Measurements from ENCODE around the gene MEGF10.

The MEGF10 gene

DNA sequence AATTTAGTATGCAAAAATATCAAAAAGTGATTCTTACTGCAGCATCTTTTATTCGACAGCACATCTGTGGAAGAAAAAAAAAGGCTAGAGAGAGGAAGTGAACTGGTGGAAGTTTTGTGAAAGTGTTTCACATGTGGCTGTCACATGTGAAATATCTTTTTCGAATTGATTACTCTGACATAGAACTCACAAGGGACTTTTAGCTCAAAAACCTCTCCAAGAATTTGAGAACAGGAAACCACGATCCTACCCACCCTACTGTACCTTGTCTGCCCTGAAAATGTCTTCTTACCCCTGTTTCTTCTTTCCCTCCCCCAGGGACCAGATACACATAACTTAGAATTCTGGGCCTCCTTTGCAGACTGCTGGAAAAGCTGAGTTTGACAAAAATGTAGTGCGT lies 120.4 kb downstream of the MEGF10 start:
- no peak for ATAC-seq (ENCODE audit: low read depth)

DNA sequence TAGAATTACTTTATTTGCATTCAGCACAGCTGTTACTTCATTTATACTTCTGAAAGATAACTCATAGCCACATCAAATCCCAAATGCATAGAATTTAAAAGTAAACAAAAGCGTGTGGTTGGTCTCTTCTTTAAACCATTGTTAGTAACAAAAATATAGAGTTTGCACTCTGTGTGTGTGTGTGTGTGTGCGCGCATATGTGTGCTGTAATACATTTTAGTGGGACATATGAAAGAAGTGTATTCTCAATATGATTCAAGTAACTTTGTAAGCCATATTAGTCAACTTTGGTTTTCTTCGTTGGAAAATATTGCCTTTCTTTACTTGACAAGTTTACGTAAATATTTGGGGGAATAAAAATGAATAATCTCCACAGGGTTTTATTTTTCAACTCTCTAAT lies 120.8 kb downstream of the MEGF10 start:
- Mint-ChIP-seq H3K27me3 (peaks cover 5% of the 10 kb centered on the region), H3K36me3 (no peaks in the 10 kb centered on the region), H3K4me3 (no peak overlapping the region), H3K27ac (no peak overlapping the region), H3K9me3 (no peaks in the 10 kb centered on the region), H3K4me1 (no peaks in the 10 kb centered on the region)
- ATAC-seq (ENCODE audit: low read depth), result no peak
- DNase-seq (ENCODE audit: low spot score in 2 of 2), result no peak

More for the DNA sequence above, 120.4 kb downstream of the MEGF10 start:
- Mint-ChIP-seq H3K4me1 (no peaks in the 10 kb centered on the region), H3K27ac (no peak overlapping the region), H3K4me3 (no peak overlapping the region), H3K9me3 (no peaks in the 10 kb centered on the region), H3K27me3 (peaks cover 5% of the 10 kb centered on the region), H3K36me3 (no peaks in the 10 kb centered on the region)
- DNase-seq (ENCODE audit: low spot score in 2 of 2), result no peak

DNA sequence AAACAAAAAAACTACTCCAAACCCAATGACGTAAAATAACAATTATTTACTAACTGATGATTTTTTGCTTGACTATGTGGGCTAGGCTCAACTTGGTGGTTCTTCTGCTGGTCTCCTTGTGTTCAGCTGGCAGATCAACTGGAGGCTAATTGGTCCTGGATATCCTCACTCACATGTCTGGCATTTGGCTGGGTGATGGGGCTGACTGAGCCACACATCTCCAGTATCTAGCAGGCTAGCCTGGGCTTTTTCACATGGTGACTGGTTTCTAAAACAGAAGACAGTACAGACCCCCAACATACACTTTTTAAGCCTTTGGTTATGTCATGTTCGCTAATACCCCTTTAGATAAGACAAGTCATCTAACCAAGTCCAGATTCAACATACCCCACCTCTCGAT lies 122.1 kb downstream of the MEGF10 start:
- Mint-ChIP-seq H3K9me3 (no peaks in the 10 kb centered on the region), H3K27ac (no peak overlapping the region), H3K36me3 (no peaks in the 10 kb centered on the region), H3K4me3 (no peak overlapping the region), H3K4me1 (no peaks in the 10 kb centered on the region), H3K27me3 (peaks cover 5% of the 10 kb centered on the region)
- DNase-seq (ENCODE audit: low spot score in 2 of 2) (no peak), ATAC-seq (ENCODE audit: low read depth) (no peak)

DNA sequence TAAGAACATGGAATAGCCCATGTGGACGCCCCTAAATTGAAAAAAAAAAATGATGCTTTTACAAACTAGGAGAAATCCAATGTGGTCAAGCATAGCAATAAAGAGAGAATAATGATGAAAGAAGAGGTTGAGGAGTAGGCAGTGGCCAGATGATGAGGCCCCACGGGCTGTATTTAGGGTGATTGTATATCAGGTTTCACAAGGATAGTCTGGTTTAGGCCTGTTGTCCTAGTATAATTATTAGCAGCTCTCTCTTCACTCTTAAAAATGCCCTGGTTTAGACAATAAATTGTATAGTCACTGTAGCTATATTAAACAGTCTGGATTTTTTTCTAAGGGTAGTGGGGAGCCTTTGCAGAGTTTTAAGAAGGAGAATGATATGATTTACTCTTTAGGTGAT lies 124.4 kb downstream of the MEGF10 start:
- Mint-ChIP-seq H3K27me3 (peaks cover 7% of the 10 kb centered on the region), H3K27ac (no peak overlapping the region), H3K4me1 (no peaks in the 10 kb centered on the region), H3K36me3 (no peaks in the 10 kb centered on the region), H3K9me3 (no peaks in the 10 kb centered on the region), H3K4me3 (no peak overlapping the region)
- ATAC-seq (ENCODE audit: low read depth) (no peak), DNase-seq (ENCODE audit: low spot score in 2 of 2) (no peak)

DNA sequence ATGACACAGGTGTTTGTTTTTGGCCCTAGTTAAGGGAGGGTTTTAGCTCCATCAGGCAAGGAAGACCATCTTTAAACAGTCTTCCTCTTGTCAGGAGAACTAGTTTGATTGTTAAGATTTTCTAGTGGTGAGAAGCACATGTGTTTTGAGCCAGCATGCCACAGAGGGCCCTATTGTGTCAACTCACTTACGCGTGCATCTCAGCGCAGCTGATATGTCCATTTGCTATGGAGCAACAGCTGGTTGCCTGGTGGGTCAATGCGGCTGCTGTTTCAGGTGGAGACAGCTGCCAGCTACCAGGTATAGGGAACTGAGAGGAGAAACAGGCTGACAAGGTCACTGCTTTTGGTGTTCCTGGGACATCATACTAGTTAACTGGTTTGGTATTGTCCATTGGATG lies 126.3 kb downstream of the MEGF10 start:
- no peak overlapping the region for H3K4me3 Mint-ChIP-seq
- peaks cover 7% of the 10 kb centered on the region for H3K27me3 Mint-ChIP-seq
- H3K36me3 Mint-ChIP-seq, result no peaks in the 10 kb centered on the region
- DNase-seq (ENCODE audit: low spot score in 2 of 2) (no peak), ATAC-seq (ENCODE audit: low read depth) (no peak)
- H3K27ac Mint-ChIP-seq, result no peak overlapping the region
- H3K9me3 Mint-ChIP-seq, result no peaks in the 10 kb centered on the region
- no peaks in the 10 kb centered on the region for H3K4me1 Mint-ChIP-seq

DNA sequence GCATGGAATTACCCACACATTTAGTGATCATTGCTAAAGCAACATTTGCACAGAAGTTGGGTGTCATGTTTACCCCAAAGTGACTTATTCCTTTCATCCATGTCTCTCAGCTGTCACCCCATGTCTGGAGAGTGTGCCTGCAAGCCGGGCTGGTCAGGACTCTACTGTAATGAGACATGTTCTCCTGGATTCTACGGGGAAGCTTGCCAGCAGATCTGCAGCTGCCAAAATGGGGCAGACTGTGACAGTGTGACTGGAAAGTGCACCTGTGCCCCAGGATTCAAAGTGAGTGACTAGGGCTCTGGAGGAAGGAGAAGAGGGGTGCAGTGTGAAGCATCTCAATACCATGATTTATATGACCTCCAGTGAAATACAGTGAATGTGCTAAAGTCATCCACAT lies 126.9 kb downstream of the MEGF10 start:
- no peak for DNase-seq (ENCODE audit: low spot score in 2 of 2)
- Mint-ChIP-seq H3K4me1 (no peaks in the 10 kb centered on the region), H3K27ac (no peak overlapping the region), H3K4me3 (no peak overlapping the region), H3K9me3 (no peaks in the 10 kb centered on the region), H3K27me3 (peaks cover 7% of the 10 kb centered on the region), H3K36me3 (no peaks in the 10 kb centered on the region)
- no peak for ATAC-seq (ENCODE audit: low read depth)

DNA sequence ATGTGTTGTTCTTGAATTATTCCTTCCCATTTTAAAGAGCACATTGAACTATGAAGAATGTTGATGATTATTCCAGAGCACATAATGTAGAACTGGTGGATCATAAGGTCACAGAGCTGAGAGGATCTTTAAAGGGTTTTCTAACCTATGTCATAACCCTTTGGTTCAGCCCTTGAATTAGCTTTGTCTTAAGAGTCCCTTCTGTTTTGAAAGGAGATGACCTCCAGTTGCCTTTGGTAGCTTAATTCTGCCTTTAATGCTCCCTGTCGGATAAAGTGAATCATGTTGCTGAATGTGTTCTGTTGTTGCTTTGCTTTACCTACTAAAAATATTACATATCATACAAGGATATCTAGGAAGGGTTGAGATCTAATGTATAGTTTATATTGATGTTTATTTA lies 127.8 kb downstream of the MEGF10 start:
- H3K27me3 Mint-ChIP-seq, result peaks cover 7% of the 10 kb centered on the region
- H3K36me3 Mint-ChIP-seq, result no peaks in the 10 kb centered on the region
- H3K4me3 Mint-ChIP-seq, result no peak overlapping the region
- DNase-seq (ENCODE audit: low spot score in 2 of 2) (no peak), ATAC-seq (ENCODE audit: low read depth) (no peak)
- no peaks in the 10 kb centered on the region for H3K9me3 Mint-ChIP-seq
- H3K27ac Mint-ChIP-seq, result no peak overlapping the region
- H3K4me1 Mint-ChIP-seq, result peaks cover 4% of the 10 kb centered on the region

DNA sequence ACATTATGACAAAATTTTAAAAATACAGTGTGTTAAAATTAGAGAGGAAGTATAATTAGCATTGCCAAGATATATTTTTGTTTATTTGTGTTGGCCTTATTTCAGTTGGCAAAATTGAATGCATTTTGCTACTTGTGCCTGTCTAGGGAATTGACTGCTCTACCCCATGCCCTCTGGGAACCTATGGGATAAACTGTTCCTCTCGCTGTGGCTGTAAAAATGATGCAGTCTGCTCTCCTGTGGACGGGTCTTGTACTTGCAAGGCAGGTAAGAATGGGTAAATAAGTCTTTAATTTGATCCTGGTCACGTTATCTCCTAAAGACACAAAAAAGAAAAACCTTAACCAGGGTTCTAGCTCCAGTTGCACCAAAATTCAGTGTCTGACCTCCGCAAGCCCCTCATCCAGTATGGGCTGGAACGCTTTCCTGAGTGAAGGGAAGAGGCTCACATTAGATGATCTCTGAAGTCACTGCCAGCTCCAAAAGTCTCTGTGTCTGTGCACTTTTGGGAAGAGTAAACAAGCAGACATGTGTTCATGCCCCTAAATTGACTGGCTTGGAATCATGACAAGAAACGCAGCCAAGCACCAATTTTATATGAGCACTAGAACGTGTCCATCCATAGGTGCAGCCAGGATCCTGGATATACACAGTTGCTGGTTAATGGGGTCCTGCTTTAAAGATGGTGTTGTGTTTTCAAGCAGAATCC lies 128.5 kb downstream of the MEGF10 start:
- Mint-ChIP-seq H3K4me3 (no peak overlapping the region), H3K27me3 (peaks cover 7% of the 10 kb centered on the region), H3K27ac (no peak overlapping the region), H3K9me3 (no peaks in the 10 kb centered on the region), H3K36me3 (no peaks in the 10 kb centered on the region), H3K4me1 (peaks cover 5% of the 10 kb centered on the region)
- ATAC-seq (ENCODE audit: low read depth) (no peak), DNase-seq (ENCODE audit: low spot score in 2 of 2) (no peak)

DNA sequence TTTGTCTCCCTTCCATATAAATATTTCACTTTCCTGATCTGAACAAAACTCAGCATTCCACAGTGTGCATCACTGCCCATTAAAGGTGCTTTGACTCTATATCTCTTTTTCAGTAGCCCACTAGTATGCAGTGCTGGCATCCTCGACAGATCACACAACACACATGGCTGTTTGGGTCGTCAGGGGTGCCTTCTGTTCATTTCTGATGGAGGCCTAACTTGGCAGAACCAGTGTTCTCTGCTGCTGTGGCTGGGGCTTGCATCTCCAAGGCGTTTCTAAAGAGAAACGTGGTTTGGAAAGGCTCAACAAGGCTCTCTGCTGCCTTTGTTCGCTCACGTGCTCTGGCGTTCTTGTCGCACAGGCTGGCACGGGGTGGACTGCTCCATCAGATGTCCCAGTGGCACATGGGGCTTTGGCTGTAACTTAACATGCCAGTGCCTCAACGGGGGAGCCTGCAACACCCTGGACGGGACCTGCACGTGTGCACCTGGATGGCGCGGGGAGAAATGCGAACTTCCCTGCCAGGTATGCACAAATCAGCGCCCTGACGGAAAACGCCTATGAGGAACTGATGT lies 129.2 kb downstream of the MEGF10 start:
- DNase-seq (ENCODE audit: low spot score in 2 of 2) (no peak), ATAC-seq (ENCODE audit: low read depth) (no peak)
- H3K27ac Mint-ChIP-seq, result no peak overlapping the region
- peaks cover 5% of the 10 kb centered on the region for H3K4me1 Mint-ChIP-seq
- H3K4me3 Mint-ChIP-seq, result no peak overlapping the region
- H3K9me3 Mint-ChIP-seq, result no peaks in the 10 kb centered on the region
- H3K36me3 Mint-ChIP-seq, result no peaks in the 10 kb centered on the region
- H3K27me3 Mint-ChIP-seq, result peaks cover 7% of the 10 kb centered on the region

DNA sequence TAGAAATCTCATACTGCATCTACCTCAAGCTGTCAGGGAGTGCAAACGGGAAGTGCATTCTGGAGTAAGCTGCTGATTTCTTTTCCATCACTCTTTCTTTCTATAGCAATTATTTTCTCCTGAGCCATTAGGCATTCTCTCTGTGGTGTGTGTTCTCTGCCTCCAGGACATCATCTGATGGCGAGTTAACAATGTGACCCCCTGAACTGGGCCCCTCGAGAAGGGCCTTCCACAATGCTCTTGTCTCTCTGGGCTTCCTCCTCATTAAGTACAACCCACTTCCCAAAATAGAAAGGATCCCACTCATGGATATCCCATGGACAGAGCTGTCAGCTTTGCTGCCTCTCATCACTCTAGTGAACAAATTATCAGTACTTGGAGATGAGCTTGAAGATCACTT lies 130.2 kb downstream of the MEGF10 start:
- DNase-seq (ENCODE audit: low spot score in 2 of 2), result no peak
- Mint-ChIP-seq H3K4me1 (peaks cover 5% of the 10 kb centered on the region), H3K36me3 (no peaks in the 10 kb centered on the region), H3K9me3 (no peaks in the 10 kb centered on the region), H3K27ac (no peak overlapping the region), H3K27me3 (peaks cover 5% of the 10 kb centered on the region), H3K4me3 (no peak overlapping the region)
- ATAC-seq (ENCODE audit: low read depth), result no peak

DNA sequence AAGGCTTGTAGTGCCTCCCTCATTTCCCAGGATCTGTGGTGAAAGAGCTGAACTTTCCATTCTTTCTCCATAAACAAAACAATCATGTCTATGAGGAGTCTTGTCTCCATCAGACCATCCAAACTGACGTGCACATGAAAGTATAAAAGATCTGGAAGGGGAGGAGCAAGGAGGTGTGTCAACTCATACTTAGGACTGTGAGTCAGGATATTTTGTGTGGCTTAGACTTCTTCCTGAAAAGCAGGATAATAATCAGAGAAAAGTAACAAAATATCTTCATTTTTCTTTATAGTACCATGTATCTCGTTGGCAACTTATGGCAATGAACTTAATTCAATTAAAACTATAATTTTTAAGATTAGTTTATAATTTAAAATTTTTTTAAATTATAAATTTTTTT lies 130.9 kb downstream of the MEGF10 start:
- ATAC-seq (ENCODE audit: low read depth) (no peak), DNase-seq (ENCODE audit: low spot score in 2 of 2) (no peak)
- Mint-ChIP-seq H3K36me3 (no peaks in the 10 kb centered on the region), H3K27me3 (peaks cover 5% of the 10 kb centered on the region), H3K4me1 (peaks cover 5% of the 10 kb centered on the region), H3K9me3 (no peaks in the 10 kb centered on the region), H3K4me3 (no peak overlapping the region), H3K27ac (no peak overlapping the region)

DNA sequence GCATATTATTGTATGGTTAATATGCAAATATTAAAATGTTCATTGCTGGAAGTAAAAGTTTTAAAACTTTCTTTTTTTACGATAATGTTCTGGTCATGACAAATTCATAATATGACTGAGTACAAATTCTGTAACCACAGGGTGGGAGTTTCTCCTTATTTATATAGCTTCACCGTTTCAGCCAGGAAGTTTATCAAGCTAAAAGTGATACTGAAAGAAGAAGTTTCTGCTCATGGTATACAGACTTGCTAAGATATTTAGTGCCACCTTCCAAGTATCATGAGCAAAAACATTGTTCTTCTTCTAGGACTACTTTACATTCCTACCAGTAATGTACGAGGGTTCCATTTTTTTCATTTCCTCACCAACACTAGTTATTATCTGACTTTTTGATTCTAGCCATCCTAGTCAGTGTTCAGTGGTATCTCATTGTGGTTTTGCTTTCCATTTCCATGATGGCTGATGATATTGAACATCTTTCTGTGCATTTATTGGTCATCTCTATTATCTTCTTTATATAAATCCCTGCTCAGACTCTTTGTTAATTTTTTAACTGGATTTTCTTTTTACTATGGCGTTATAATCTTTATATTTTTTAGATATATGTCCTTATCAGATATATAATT lies 132.7 kb downstream of the MEGF10 start:
- peaks cover 2% of the 10 kb centered on the region for H3K27me3 Mint-ChIP-seq
- no peaks in the 10 kb centered on the region for H3K36me3 Mint-ChIP-seq
- H3K4me3 Mint-ChIP-seq, result no peak overlapping the region
- DNase-seq (ENCODE audit: low spot score in 2 of 2) (no peak), ATAC-seq (ENCODE audit: low read depth) (no peak)
- no peak overlapping the region for H3K27ac Mint-ChIP-seq
- peaks cover 5% of the 10 kb centered on the region for H3K4me1 Mint-ChIP-seq
- no peaks in the 10 kb centered on the region for H3K9me3 Mint-ChIP-seq

DNA sequence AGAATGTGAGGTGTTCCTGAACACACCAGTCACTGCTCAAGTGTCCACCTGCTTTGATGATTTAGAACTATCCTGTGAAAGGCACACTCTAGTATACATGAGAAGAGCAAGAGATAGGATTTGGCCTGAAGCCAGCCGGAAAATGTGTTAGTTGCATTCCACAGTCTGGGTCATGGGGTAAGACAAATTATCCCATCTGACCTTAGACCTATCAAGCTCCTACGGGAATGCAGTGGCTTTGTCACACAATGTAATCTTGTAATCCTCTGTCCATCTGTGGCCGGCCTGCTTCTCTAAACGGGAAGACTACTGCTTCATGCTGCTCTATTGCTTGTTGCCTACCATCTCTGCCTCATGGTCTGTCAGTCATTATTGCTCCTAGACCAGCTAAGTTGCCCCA lies 134.4 kb downstream of the MEGF10 start:
- H3K9me3 Mint-ChIP-seq, result no peaks in the 10 kb centered on the region
- H3K4me3 Mint-ChIP-seq, result no peak overlapping the region
- DNase-seq (ENCODE audit: low spot score in 2 of 2) (no peak), ATAC-seq (ENCODE audit: low read depth) (no peak)
- no peaks in the 10 kb centered on the region for H3K27me3 Mint-ChIP-seq
- peaks cover 5% of the 10 kb centered on the region for H3K4me1 Mint-ChIP-seq
- no peaks in the 10 kb centered on the region for H3K36me3 Mint-ChIP-seq
- no peak overlapping the region for H3K27ac Mint-ChIP-seq

DNA sequence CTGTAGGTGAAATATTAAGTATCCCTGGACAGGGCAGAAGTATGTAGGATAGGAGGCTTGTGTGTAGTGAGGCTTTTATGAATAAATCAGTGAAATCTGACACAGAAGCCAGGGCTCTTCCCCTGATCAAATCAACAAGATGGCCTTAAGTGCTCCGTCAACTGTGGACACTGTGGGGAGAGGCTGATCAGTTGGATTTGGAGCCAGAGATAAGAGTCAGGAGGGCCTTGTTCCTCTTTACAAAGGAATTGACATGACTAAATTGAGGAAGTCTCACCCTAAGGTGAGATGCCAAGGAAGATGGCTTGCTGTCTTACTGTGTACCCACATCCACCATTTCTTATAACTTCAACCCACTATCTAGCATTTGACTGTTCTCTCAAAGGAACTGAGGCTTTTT lies 135.3 kb downstream of the MEGF10 start:
- H3K4me3 Mint-ChIP-seq, result no peak overlapping the region
- H3K27me3 Mint-ChIP-seq, result no peaks in the 10 kb centered on the region
- H3K9me3 Mint-ChIP-seq, result no peaks in the 10 kb centered on the region
- no peak overlapping the region for H3K27ac Mint-ChIP-seq
- DNase-seq (ENCODE audit: low spot score in 2 of 2) (no peak), ATAC-seq (ENCODE audit: low read depth) (no peak)
- no peaks in the 10 kb centered on the region for H3K36me3 Mint-ChIP-seq
- H3K4me1 Mint-ChIP-seq, result peaks cover 5% of the 10 kb centered on the region

DNA sequence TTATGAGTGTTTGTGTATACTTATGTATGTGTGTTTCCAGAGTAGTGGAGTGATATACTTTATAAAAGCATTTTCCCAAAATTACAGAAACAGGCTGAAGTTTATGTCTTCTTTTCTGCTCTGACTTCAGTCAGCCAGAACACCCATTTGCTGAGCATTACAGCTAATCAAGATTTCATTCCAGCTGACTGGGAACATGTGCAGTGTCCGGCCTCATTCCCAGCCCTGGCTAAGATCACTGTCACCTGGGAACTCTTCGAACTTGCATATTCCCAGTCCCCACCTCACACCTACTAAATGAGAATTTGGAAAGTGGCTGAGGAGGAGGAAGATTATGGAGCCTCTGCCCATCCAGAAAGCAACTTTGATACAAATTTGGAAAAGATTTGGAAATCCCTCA lies 136.1 kb downstream of the MEGF10 start:
- Mint-ChIP-seq H3K9me3 (no peaks in the 10 kb centered on the region), H3K4me1 (peaks cover 5% of the 10 kb centered on the region), H3K36me3 (no peaks in the 10 kb centered on the region), H3K4me3 (no peak overlapping the region), H3K27me3 (no peaks in the 10 kb centered on the region), H3K27ac (no peak overlapping the region)
- no peak for DNase-seq (ENCODE audit: low spot score in 2 of 2)
- no peak for ATAC-seq (ENCODE audit: low read depth)

Data from memory B cell (primary cell).